Body of pancreas (tissue), 4 donors: ENCODE results near the gene ZNF808. TPM values are rescaled to one million over a fixed set of nuclear protein-coding genes. Genes with fewer than 3 reads are reported as not detected.
"Not testable (repeated sequence)": the region's sequence is repeated elsewhere in the genome, so short reads cannot be mapped to it uniquely, and the experiment has no call there.

Source experiments
- ATAC-seq: fragments of 150-250 bp; one replicate; pipeline ENCODE4 v1.9.1; 2016
- DNase-seq, 4 donors: peaks; one replicate each; pipeline ENCODE4 v3.0.0-alpha.2; 2019
- H3K27ac ChIP-seq, 4 donors: fragments of 200-600 bp; sonication (generic); 1 replicate in 3 of 4; 2 replicates in 1 of 4; pipeline versions ENCODE4 v1.5.1 to v1.6.1; 2016 to 2019; ENCODE audit warnings: mild to moderate bottlenecking in 1 of 4, mixed read lengths in 1 of 4, moderate library complexity in 1 of 4
- H3K27me3 ChIP-seq, 2 donors: fragments of 200-600 bp; sonication (generic); one replicate each; pipeline ENCODE4 v1.6.0; 2016; ENCODE audit warnings: mild to moderate bottlenecking in 1 of 2
- H3K36me3 ChIP-seq, 2 donors: fragments of 200-600 bp; sonication (generic); replicated peaks in 1 of 2; 2 replicates each; pipeline ENCODE4 v1.5.1; 2016; ENCODE audit warnings: low read depth in 2 of 2; ENCODE audit not compliant: insufficient read depth in 1 of 2
- H3K4me1 ChIP-seq: fragments of 200-600 bp; sonication (generic); one replicate; pipeline ENCODE4 v1.6.0; 2016
- H3K4me3 ChIP-seq, 2 donors: fragments of 200-600 bp; sonication (generic); 1 replicate in 1 of 2; 2 replicates in 1 of 2; pipeline ENCODE4 v1.5.1; 2016 to 2019
- H3K9me3 ChIP-seq, 3 donors: fragments of 200-600 bp; sonication (generic); 1 replicate in 2 of 3; 2 replicates in 1 of 3; pipeline ENCODE4 v1.5.1; 2016
- POLR2A ChIP-seq, 3 donors: fragments of 450-650 bp; IDR thresholded peaks; one replicate each; pipeline ENCODE4 v1.6.1; 2016; ENCODE audit warnings: antibody characterized with exemption in 3 of 3, mild to moderate bottlenecking in 2 of 3
- WGBS, 2 donors: methylation state at CpG; one replicate each; pipeline ENCODE4 v1.1.5; 2017; 5-methylcytosine and 5-hydroxymethylcytosine counted together
- intact Hi-C: fragments of 100-400 bp; cut with DNase I; formaldehyde crosslinking; loops from one replicate; pipeline ENCODE4 v1.15.1; 2023
- total RNA-seq, 2 donors: library from RNA; depleted of rRNA; stranded (reverse); fragments of >200 nt; gene quantifications; one replicate each; pipeline ENCODE4 v1.1.0, GENCODE V29; 2016
- TF ChIP-seq, protein P1 (sequence below), 7 experiments: fragments of 450-650 bp in 4 of 7; fragments of 200-600 bp in 3 of 7; sonication (generic) in 3 of 7; IDR thresholded peaks; one replicate each; pipeline ENCODE4 v1.5.1; 2016 to 2019; ENCODE audit warnings: antibody characterized with exemption in 7 of 7

Gene ZNF808
- total RNA-seq, 2 donors from 2014 or later: 9.3 to 10.9 TPM

DNA sequence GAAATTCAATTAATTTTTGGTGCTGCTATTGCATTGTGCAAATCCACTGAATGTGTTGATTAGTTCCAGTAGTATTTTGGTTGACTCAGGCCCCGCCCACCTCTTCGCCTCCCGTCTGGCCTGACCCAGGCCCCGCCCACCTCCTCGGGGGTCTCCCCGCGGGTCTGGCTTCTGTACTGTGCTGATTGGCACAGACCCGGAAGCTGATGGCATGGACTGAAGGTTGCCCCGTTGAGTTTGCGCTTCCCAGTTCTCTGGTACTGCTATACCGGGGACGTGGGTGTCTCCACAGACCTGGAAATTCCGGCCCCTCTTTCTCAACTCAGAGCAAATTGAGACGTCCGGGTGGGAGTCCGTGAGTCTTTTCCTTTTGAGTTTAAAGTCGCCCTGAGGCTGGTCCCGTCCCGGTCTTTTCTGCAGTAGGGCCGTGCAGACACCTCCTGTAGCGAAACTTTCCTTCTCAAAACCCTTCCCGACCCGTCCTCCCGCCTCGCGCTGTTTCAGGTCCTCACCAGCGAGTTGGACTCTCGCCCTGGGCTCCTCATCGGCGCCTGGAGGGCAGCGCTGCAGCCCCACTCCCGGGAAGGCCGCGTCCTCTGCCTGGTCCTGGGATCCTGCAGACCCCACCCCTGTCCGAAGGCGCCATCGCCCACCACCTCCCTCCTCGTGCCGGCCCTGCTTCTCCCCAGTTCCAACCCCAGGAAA is 57.4 kb downstream of the ZNF808 start:
- peak overlapping the region in 1 of 4 donors; percentile 52 for H3K27ac ChIP-seq
- DNase-seq: peak in 1 of 4 donors; percentile 19
- WGBS, 2 donors: 46 to 75% methylated on average over 35 to 36 of the region's 39 CpGs

DNA sequence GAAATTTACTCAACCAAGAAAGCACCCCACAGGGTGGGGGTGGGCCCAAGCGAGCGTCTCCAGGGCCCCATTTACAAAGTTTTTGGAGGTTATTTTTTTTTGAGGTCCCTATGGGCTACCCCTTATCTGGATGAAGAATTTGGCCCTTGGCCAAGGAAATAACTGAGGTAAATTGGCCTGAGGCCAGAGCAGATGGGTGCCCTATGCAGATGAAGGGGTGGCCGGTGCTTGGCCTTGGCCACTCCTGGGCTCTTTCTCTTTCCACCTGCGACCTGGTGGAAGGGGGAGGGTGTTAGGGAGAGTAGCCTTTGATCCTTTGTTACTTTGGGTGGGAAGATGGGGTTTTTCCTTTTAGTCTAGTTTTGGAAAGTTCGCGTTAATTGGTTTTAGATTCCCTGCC is 58.1 kb downstream of the ZNF808 start:
- Histone ChIP-seq H3K36me3 (peaks cover 5 to 13% of the 10 kb centered on the region in 2 donors), H3K4me1 (no peaks in the 10 kb centered on the region), H3K27me3 (no peaks in the 10 kb centered on the region), H3K27ac (peak overlapping the region in 1 of 4 donors; percentile 52), H3K9me3 (peaks cover 0 to 20% (median 0%) of the 10 kb centered on the region in 3 donors), H3K4me3 (no peak overlapping the region)
- intact Hi-C loops: no loop called here
- no peak for TF ChIP-seq POLR2A (IDR thresholded peaks at IDR 0.05)
- TF ChIP-seq, protein P1, sequence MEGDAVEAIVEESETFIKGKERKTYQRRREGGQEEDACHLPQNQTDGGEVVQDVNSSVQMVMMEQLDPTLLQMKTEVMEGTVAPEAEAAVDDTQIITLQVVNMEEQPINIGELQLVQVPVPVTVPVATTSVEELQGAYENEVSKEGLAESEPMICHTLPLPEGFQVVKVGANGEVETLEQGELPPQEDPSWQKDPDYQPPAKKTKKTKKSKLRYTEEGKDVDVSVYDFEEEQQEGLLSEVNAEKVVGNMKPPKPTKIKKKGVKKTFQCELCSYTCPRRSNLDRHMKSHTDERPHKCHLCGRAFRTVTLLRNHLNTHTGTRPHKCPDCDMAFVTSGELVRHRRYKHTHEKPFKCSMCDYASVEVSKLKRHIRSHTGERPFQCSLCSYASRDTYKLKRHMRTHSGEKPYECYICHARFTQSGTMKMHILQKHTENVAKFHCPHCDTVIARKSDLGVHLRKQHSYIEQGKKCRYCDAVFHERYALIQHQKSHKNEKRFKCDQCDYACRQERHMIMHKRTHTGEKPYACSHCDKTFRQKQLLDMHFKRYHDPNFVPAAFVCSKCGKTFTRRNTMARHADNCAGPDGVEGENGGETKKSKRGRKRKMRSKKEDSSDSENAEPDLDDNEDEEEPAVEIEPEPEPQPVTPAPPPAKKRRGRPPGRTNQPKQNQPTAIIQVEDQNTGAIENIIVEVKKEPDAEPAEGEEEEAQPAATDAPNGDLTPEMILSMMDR (IDR thresholded peaks at IDR 0.05): no peak
- DNase-seq (peak in 1 of 4 donors; percentile 3), ATAC-seq (no peak)
- 77 to 88% methylated on average over 6 of the region's 6 CpGs for WGBS, 2 donors

More for the DNA sequence above, 57.4 kb downstream of the ZNF808 start:
- Histone ChIP-seq H3K9me3 (peaks cover 0 to 20% (median 0%) of the 10 kb centered on the region in 3 donors), H3K36me3 (peaks cover 5 to 13% of the 10 kb centered on the region in 2 donors), H3K27me3 (no peaks in the 10 kb centered on the region), H3K4me1 (no peaks in the 10 kb centered on the region), H3K4me3 (no peak overlapping the region)
- ATAC-seq: no peak
- intact Hi-C loops: no loop called here
- peak in 1 of 3 donors; percentile 32 for TF ChIP-seq POLR2A (IDR thresholded peaks at IDR 0.05)
- TF ChIP-seq, protein P1 (IDR thresholded peaks at IDR 0.05): no peak

- TF ChIP-seq, protein P1 (IDR thresholded peaks at IDR 0.05): no peak
- TF ChIP-seq POLR2A (IDR thresholded peaks at IDR 0.05): no peak
- ATAC-seq (no peak), DNase-seq (no peak)
- H3K27ac ChIP-seq: no peak overlapping the region
- no peaks in the 10 kb centered on the region for H3K4me1 ChIP-seq
- no peaks in the 10 kb centered on the region for H3K36me3 ChIP-seq
- 89 to 93% methylated on average over 5 of the region's 5 CpGs for WGBS, 2 donors
- intact Hi-C loops: no loop called here
- no peak overlapping the region for H3K4me3 ChIP-seq
- no peaks in the 10 kb centered on the region for H3K27me3 ChIP-seq
- H3K9me3 ChIP-seq: peaks cover 0 to under 1% (median 0%) of the 10 kb centered on the region in 3 donors
Measured at GRCh38 chr19:52590728-52591127, 63.3 kb downstream of the ZNF808 start.

DNA sequence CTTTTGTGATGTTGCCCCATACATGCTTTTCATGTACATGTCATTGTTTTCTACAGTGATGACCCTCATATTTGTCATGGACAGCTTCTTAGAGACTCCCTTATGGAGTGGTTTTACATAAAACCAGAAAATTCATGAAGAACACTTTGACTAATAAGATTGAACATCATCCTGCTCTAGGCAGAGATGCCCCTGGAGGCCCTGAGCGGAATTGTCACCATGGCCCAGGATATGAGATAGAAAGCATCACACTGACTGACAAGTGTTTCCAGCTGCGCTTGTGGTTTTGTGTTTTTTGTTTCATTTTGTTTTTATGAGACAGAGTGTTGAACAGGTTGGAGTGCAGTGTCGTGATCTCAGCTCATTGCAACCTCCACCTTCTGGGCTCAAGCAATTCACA is 64.8 kb downstream of the ZNF808 start:
- WGBS, 2 donors: 65 to 67% methylated on average over 3 of the region's 3 CpGs
- H3K27me3 ChIP-seq: no peaks in the 10 kb centered on the region
- H3K9me3 ChIP-seq: no peaks in the 10 kb centered on the region
- DNase-seq (no peak), ATAC-seq (no peak)
- TF ChIP-seq, protein P1 (IDR thresholded peaks at IDR 0.05): no peak
- TF ChIP-seq POLR2A (IDR thresholded peaks at IDR 0.05): no peak
- H3K27ac ChIP-seq: no peak overlapping the region
- intact Hi-C loops: no loop called here
- no peaks in the 10 kb centered on the region for H3K4me1 ChIP-seq
- H3K4me3 ChIP-seq: no peak overlapping the region
- peaks cover 0 to 2% of the 10 kb centered on the region in 2 donors for H3K36me3 ChIP-seq

DNA sequence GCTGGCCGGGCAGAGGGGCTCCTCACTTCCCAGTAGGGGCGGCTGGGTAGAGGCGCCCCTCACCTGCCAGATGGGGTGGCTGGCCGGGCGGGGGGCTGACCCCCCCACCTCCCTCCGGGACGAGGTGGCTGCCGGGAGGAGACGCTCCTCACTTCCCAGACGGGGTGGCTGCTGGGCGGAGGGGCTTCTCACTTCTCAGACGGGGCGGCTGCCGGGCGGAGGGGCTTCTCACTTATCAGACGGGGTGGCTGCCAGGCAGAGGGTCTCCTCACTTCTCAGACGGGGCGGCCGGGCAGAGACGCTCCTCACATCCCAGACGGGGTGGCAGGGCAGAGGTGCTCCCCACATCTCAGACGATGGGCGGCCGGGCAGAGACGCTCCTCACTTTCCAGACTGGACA is 66.0 kb downstream of the ZNF808 start:
- H3K4me3 ChIP-seq, H3K4me1 ChIP-seq, intact Hi-C loops, H3K27ac ChIP-seq, H3K9me3 ChIP-seq, H3K36me3 ChIP-seq, H3K27me3 ChIP-seq, DNase-seq, ATAC-seq: not testable (repeated sequence)
- WGBS, 2 donors: 100% methylated on average over 7 of the region's 25 CpGs; no CpG with 5 or more reads in 1 of the 2 donors
